ENCODE measurements around the gene KCNMA1. TPM values are rescaled to one million over a fixed set of nuclear protein-coding genes. Genes with fewer than 3 reads are reported as not detected.
A peak's percentile ranks its signal among the peaks of the same experiment; 100 is the strongest.

KCNMA1 gene
- total RNA-seq, 1 experiment from 2014 or later, result 31.3 TPM

DNA sequence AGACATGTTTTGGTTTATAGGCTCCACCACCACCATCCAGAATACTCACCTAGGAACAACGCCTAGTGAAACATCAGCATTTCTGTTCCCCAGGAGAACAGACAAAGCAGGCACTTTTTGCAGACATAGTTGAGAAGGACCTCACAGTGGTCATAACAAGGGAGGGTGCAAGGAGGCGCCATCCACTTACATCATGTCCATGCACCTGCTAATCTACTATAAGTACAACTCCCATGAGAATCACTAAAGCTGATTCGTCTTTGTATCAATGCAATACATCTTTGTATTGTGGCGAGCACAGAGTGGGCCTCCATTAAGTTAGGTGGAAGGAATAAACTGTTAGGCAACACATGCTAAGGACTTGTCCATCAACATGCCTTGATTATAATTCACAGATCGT lies 207.1 kb downstream of the KCNMA1 start:
- peak; percentile 49 for DNase-seq
- Histone ChIP-seq H3K4me1 (ENCODE audit: low read length) (peaks cover 7% of the 10 kb centered on the region), H3K9me2 (replicated peaks; ENCODE audit: insufficient read depth, low read length) (no peaks in the 10 kb centered on the region), H3K27ac (ENCODE audit: low read length) (no peak overlapping the region), H3K79me2 (ENCODE audit: low read length) (no peaks in the 10 kb centered on the region), H3K27me3 (ENCODE audit: low read length) (no peaks in the 10 kb centered on the region), H3K9me3 (ENCODE audit: low read length) (no peaks in the 10 kb centered on the region), H4K20me1 (ENCODE audit: insufficient read depth, low read depth, low read length) (peaks cover 31% of the 10 kb centered on the region), H3K4me3 (ENCODE audit: low read length) (no peak overlapping the region), H2AFZ (ENCODE audit: low read length) (no peak overlapping the region), H3K36me3 (ENCODE audit: insufficient read depth, low read length) (no peaks in the 10 kb centered on the region), H3K4me2 (ENCODE audit: low read depth, low read length, poor library complexity, severe bottlenecking) (no peak overlapping the region), H3K9ac (ENCODE audit: low read length) (no peak overlapping the region)

DNA sequence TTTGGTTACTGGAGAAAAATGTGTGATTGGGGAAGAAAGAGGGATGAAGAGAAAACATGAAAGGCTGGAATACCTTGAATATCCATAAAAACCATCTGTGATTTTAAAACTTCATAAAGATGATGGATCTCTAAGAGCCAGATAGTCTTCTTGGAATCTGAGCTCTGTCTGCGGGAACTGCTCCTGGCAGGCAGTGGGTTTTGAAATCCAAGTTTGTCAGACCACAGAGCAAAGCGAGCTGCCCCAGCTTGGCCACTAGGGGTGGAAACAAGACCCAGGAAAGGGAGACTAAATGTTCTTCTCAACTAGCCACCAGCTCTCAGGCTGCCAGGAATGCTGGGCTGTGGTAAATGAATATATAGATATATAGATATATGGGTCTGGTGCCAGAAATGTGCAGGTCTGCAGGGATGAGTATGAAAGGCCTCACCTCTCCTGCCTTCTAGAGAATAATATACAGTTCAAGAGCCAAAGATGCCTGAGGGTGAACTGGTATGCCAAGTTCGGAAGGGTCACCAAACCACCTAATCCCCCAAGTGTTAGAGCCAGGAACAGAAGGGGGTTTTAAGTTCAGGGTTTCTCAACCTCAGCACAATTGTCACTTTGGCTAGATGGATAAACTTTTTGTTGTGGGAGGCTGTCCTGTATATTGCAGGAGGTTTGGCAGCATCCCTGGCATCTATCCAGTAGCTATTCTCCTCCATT lies 208.8 kb downstream of the KCNMA1 start:
- Histone ChIP-seq H3K27ac (ENCODE audit: low read length) (no peak overlapping the region), H3K27me3 (ENCODE audit: low read length) (no peaks in the 10 kb centered on the region), H3K9ac (ENCODE audit: low read length) (no peak overlapping the region), H3K9me2 (replicated peaks; ENCODE audit: insufficient read depth, low read length) (no peaks in the 10 kb centered on the region), H3K4me1 (ENCODE audit: low read length) (peaks cover 7% of the 10 kb centered on the region), H4K20me1 (ENCODE audit: insufficient read depth, low read depth, low read length) (peaks cover 24% of the 10 kb centered on the region; the same call in 1 of the 2 replicates), H3K36me3 (ENCODE audit: insufficient read depth, low read length) (no peaks in the 10 kb centered on the region), H3K9me3 (ENCODE audit: low read length) (no peaks in the 10 kb centered on the region), H3K4me2 (ENCODE audit: low read depth, low read length, poor library complexity, severe bottlenecking) (no peak overlapping the region), H2AFZ (ENCODE audit: low read length) (no peak overlapping the region), H3K79me2 (ENCODE audit: low read length) (no peaks in the 10 kb centered on the region), H3K4me3 (ENCODE audit: low read length) (no peak overlapping the region)
- DNase-seq, result peak; percentile 67

DNA sequence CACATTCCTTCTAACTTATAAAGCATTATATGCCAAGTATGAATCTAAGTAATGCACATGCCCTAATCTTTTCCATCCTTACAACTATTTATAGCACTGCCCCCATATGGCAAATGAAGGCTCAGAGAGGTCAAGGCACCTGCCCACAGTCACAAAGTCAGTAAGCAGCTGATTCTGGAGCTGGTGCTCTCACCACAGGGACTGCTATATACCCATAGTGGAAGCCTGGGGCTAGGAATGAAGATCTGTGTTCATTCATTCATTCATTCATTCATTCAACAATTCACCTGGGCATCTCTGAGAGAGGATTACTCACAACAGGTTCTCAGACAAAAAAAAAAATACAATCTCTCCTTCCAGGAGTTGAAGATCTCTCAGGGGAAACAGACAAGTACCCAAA lies 213.4 kb downstream of the KCNMA1 start:
- H3K4me1 ChIP-seq (ENCODE audit: low read length), result no peaks in the 10 kb centered on the region
- H4K20me1 ChIP-seq (ENCODE audit: insufficient read depth, low read depth, low read length), result peaks cover 8% of the 10 kb centered on the region; the same call in 1 of the 2 replicates
- DNase-seq, result no peak
- H3K4me2 ChIP-seq (ENCODE audit: low read depth, low read length, poor library complexity, severe bottlenecking), result no peak overlapping the region
- H3K27me3 ChIP-seq (ENCODE audit: low read length), result no peaks in the 10 kb centered on the region
- H3K9me3 ChIP-seq (ENCODE audit: low read length), result no peaks in the 10 kb centered on the region
- H3K27ac ChIP-seq (ENCODE audit: low read length), result no peak overlapping the region
- H3K4me3 ChIP-seq (ENCODE audit: low read length), result no peak overlapping the region
- no peaks in the 10 kb centered on the region for H3K79me2 ChIP-seq (ENCODE audit: low read length)
- no peak overlapping the region for H2AFZ ChIP-seq (ENCODE audit: low read length)
- H3K36me3 ChIP-seq (ENCODE audit: insufficient read depth, low read length), result no peaks in the 10 kb centered on the region
- no peak overlapping the region for H3K9ac ChIP-seq (ENCODE audit: low read length)
- no peaks in the 10 kb centered on the region for H3K9me2 ChIP-seq (replicated peaks; ENCODE audit: insufficient read depth, low read length)

DNA sequence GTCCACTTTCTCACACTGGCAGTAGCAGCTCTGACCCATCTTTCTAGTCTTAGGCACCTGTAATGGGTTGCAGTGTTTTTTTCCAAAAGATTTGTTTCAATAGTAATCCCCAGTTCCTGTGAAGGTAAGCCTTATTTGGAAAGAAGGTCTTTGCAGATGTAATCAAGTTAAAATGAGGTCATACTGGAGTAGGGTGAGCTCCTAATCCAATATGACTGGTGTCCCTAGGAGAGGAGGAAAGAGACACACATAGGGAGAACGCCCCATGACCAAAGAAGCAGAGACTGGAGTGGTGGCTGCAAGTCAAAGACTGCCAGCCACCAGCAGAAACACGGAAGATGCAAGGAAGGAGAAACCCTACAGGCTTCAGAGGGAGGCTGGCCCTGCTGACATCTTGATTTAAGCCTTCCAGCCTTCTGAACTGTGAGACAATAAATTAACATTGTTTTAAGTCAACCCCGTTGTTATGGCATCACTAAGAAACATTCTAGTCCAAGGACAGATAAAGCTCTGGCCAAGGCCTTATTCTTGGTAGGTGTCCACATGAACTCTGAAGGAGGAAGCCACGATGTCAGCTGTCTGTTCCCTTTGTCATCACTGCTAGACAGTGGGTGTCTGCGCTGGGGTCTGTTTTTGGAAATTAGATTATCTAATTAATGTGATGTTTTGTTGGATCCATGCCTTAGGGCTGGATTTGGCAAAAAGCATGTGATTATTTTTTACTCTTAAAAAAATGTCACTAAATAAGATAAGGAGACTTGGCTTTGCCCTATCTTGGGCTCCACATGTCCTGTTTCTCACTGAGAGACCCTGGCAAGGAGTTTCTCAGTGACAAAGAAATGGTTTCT lies 214.9 kb downstream of the KCNMA1 start:
- Histone ChIP-seq H3K4me1 (ENCODE audit: low read length) (no peaks in the 10 kb centered on the region), H3K79me2 (ENCODE audit: low read length) (no peaks in the 10 kb centered on the region)
- no peak for DNase-seq

DNA sequence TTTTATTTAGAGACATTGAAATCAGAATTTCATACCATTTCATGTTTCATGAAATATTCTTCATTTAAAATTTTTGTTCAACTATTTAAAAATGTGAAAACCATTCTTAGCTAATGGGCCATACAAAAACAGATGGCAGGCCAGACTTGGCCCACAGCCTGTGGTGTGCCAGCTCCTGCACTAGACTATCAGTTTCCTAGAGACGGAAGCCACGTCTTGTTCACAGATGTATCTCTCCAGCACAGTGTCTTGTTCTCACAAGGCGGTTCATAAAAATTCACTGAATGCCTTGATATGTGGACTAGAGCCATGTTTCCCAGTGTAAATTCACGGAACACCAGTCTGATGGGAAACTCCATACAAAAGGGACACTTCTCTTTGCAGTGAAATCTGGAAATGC lies 216.0 kb downstream of the KCNMA1 start:
- no peaks in the 10 kb centered on the region for H3K9me2 ChIP-seq (replicated peaks; ENCODE audit: insufficient read depth, low read length)
- no peak overlapping the region for H3K27ac ChIP-seq (ENCODE audit: low read length)
- H4K20me1 ChIP-seq (ENCODE audit: insufficient read depth, low read depth, low read length), result 0 out of 2 replicates have a peak, but pooled peaks cover under 1% of the 10 kb centered on the region
- no peaks in the 10 kb centered on the region for H3K4me1 ChIP-seq (ENCODE audit: low read length)
- H3K4me3 ChIP-seq (ENCODE audit: low read length), result no peak overlapping the region
- H3K36me3 ChIP-seq (ENCODE audit: insufficient read depth, low read length), result no peaks in the 10 kb centered on the region
- DNase-seq, result no peak
- no peaks in the 10 kb centered on the region for H3K27me3 ChIP-seq (ENCODE audit: low read length)
- no peak overlapping the region for H2AFZ ChIP-seq (ENCODE audit: low read length)
- H3K9me3 ChIP-seq (ENCODE audit: low read length), result no peaks in the 10 kb centered on the region
- H3K79me2 ChIP-seq (ENCODE audit: low read length), result no peaks in the 10 kb centered on the region
- no peak overlapping the region for H3K9ac ChIP-seq (ENCODE audit: low read length)
- H3K4me2 ChIP-seq (ENCODE audit: low read depth, low read length, poor library complexity, severe bottlenecking), result no peak overlapping the region

More for the DNA sequence above, 214.9 kb downstream of the KCNMA1 start:
- H3K27me3 ChIP-seq (ENCODE audit: low read length), result no peaks in the 10 kb centered on the region
- no peaks in the 10 kb centered on the region for H3K36me3 ChIP-seq (ENCODE audit: insufficient read depth, low read length)
- H3K9me3 ChIP-seq (ENCODE audit: low read length), result no peaks in the 10 kb centered on the region
- no peak overlapping the region for H3K4me2 ChIP-seq (ENCODE audit: low read depth, low read length, poor library complexity, severe bottlenecking)
- H2AFZ ChIP-seq (ENCODE audit: low read length), result no peak overlapping the region
- no peak overlapping the region for H3K9ac ChIP-seq (ENCODE audit: low read length)
- H3K9me2 ChIP-seq (replicated peaks; ENCODE audit: insufficient read depth, low read length), result no peaks in the 10 kb centered on the region
- H4K20me1 ChIP-seq (ENCODE audit: insufficient read depth, low read depth, low read length), result 0 out of 2 replicates have a peak, but pooled peaks cover 6% of the 10 kb centered on the region
- H3K27ac ChIP-seq (ENCODE audit: low read length), result no peak overlapping the region
- no peak overlapping the region for H3K4me3 ChIP-seq (ENCODE audit: low read length)

DNA sequence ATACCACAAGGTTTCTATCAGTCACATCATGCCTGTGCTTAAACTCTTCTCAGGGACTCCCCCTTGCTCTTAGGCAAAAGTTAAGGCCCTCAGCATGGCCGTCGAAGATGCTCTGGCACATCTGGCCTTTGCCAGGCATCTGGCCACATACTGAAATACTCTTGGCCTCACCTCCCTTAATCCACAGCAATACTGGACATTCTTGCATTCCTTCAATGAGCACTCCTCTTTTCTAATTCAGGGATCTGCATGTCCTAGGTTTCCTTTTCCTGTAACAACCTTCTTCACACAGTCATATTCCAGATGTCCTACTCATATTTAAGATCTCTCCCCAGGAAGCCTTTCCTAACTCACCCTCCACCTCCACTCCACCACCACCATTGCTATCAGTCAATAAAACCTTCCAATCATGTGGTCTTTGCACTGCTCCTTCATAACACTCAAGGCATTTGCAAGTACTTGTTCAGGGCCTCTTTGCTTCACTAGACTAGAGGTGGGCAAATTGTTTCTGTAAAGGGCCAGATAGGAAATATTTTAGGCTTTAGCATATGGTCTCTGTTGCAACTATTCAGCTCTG lies 216.6 kb downstream of the KCNMA1 start:
- Histone ChIP-seq H3K9me3 (ENCODE audit: low read length) (no peaks in the 10 kb centered on the region), H3K4me3 (ENCODE audit: low read length) (no peak overlapping the region), H3K36me3 (ENCODE audit: insufficient read depth, low read length) (no peaks in the 10 kb centered on the region), H3K27me3 (ENCODE audit: low read length) (no peaks in the 10 kb centered on the region), H3K9me2 (replicated peaks; ENCODE audit: insufficient read depth, low read length) (no peaks in the 10 kb centered on the region), H2AFZ (ENCODE audit: low read length) (no peak overlapping the region), H3K27ac (ENCODE audit: low read length) (no peak overlapping the region), H3K9ac (ENCODE audit: low read length) (no peak overlapping the region), H4K20me1 (ENCODE audit: insufficient read depth, low read depth, low read length) (no peaks in the 10 kb centered on the region), H3K4me2 (ENCODE audit: low read depth, low read length, poor library complexity, severe bottlenecking) (no peak overlapping the region), H3K4me1 (ENCODE audit: low read length) (no peaks in the 10 kb centered on the region), H3K79me2 (ENCODE audit: low read length) (no peaks in the 10 kb centered on the region)
- DNase-seq, result no peak

DNA sequence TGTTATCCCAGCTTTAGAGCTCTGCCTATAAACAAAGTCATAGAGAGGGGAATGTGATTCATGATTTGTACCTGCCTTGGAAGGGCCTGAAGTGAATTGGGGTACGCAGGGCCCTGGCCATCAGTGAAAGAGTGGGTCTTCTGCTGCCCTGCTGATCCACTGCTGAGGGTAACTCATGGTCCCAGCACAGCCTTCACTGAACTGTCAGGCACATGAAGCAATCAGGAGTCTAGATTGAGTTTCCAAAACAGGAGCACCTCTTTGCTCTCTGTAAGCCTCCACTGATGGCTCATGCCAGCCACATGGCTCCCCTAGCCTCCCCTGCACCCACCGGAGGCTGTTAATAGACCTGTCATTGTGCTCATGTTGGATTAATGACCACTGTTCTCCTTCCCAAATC lies 217.6 kb downstream of the KCNMA1 start:
- H3K4me1 ChIP-seq (ENCODE audit: low read length), result no peaks in the 10 kb centered on the region
- no peaks in the 10 kb centered on the region for H3K27me3 ChIP-seq (ENCODE audit: low read length)
- H3K9ac ChIP-seq (ENCODE audit: low read length), result no peak overlapping the region
- H3K27ac ChIP-seq (ENCODE audit: low read length), result no peak overlapping the region
- H3K9me2 ChIP-seq (replicated peaks; ENCODE audit: insufficient read depth, low read length), result no peaks in the 10 kb centered on the region
- H3K4me3 ChIP-seq (ENCODE audit: low read length), result no peak overlapping the region
- H3K9me3 ChIP-seq (ENCODE audit: low read length), result no peaks in the 10 kb centered on the region
- no peaks in the 10 kb centered on the region for H3K79me2 ChIP-seq (ENCODE audit: low read length)
- H3K36me3 ChIP-seq (ENCODE audit: insufficient read depth, low read length), result no peaks in the 10 kb centered on the region
- no peak overlapping the region for H3K4me2 ChIP-seq (ENCODE audit: low read depth, low read length, poor library complexity, severe bottlenecking)
- no peak for DNase-seq
- H2AFZ ChIP-seq (ENCODE audit: low read length), result no peak overlapping the region
- H4K20me1 ChIP-seq (ENCODE audit: insufficient read depth, low read depth, low read length), result no peaks in the 10 kb centered on the region

DNA sequence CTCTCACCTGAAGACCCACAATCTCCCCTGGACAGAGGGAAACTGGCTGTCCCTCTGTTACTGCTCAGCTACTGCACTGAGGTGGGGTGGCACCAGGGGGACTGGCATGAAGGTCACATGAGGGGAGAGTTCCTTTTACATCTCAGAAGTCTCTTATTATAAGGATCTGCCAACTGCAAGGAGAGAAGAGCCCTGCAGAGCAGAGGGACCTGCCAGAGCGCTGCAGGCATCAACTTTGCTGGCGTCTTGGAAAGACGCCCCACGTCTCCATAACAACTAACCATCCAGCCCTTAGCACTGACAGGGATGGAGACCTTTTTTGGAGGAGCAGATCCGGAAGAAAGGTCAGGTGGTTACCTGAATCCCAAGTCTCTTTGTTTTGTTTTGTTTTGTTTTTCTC lies 218.6 kb downstream of the KCNMA1 start:
- DNase-seq, result no peak
- Histone ChIP-seq H3K9me3 (ENCODE audit: low read length) (no peaks in the 10 kb centered on the region), H3K4me1 (ENCODE audit: low read length) (no peaks in the 10 kb centered on the region), H3K9ac (ENCODE audit: low read length) (no peak overlapping the region), H3K27ac (ENCODE audit: low read length) (no peak overlapping the region), H3K4me3 (ENCODE audit: low read length) (no peak overlapping the region), H3K4me2 (ENCODE audit: low read depth, low read length, poor library complexity, severe bottlenecking) (no peak overlapping the region), H3K9me2 (replicated peaks; ENCODE audit: insufficient read depth, low read length) (no peaks in the 10 kb centered on the region), H3K27me3 (ENCODE audit: low read length) (no peaks in the 10 kb centered on the region), H3K79me2 (ENCODE audit: low read length) (no peaks in the 10 kb centered on the region), H2AFZ (ENCODE audit: low read length) (no peak overlapping the region), H3K36me3 (ENCODE audit: insufficient read depth, low read length) (no peaks in the 10 kb centered on the region), H4K20me1 (ENCODE audit: insufficient read depth, low read depth, low read length) (0 out of 2 replicates have a peak, but pooled peaks cover 4% of the 10 kb centered on the region)
